ENCODE data around the gene TFF2.

TFF2 gene

GRCh38 chr21:42375966-42376337 is 25.2 kb upstream of the TFF2 start:
- Histone ChIP-seq H3K9me3 (ENCODE audit: low read length) (no peaks in the 10 kb centered on the region), H3K4me2 (ENCODE audit: low read length) (no peak overlapping the region), H3K36me3 (ENCODE audit: insufficient read depth, low read length) (no peaks in the 10 kb centered on the region), H3F3A (ENCODE audit: insufficient read depth, low read length) (no peaks in the 10 kb centered on the region), H3K4me1 (ENCODE audit: insufficient read depth, low read length, severe bottlenecking) (peaks cover 9% of the 10 kb centered on the region), H4K20me1 (ENCODE audit: insufficient read depth, low read length) (no peaks in the 10 kb centered on the region), H3K27me3 (ENCODE audit: insufficient read depth, low read length) (peaks cover 14% of the 10 kb centered on the region; the same call in 1 of the 2 replicates), H3K9me2 (ENCODE audit: low read depth, low read length) (no peaks in the 10 kb centered on the region), H3K4me3 (ENCODE audit: low read depth, low read length, poor library complexity, severe bottlenecking) (no peak overlapping the region), H2AFZ (ENCODE audit: low read length) (no peak overlapping the region), H3K9ac (ENCODE audit: low read length) (no peak overlapping the region), H3K79me2 (ENCODE audit: insufficient read depth, low read length) (no peaks in the 10 kb centered on the region), H3K27ac (ENCODE audit: low read depth, low read length, poor library complexity, severe bottlenecking) (no peak overlapping the region)
- TF ChIP-seq EZH2 (IDR thresholded peaks at IDR 0.05; ENCODE audit: borderline replicate concordance, low read length) (no peak), CTCF (IDR thresholded peaks at IDR 0.05; ENCODE audit: low read length) (no peak)

- no peaks in the 10 kb centered on the region for H3K36me3 ChIP-seq (ENCODE audit: insufficient read depth, low read length)
- no peak overlapping the region for H3K9ac ChIP-seq (ENCODE audit: low read length)
- no peaks in the 10 kb centered on the region for H3F3A ChIP-seq (ENCODE audit: insufficient read depth, low read length)
- H3K27me3 ChIP-seq (ENCODE audit: insufficient read depth, low read length), result peaks cover 11% of the 10 kb centered on the region; the same call in 1 of the 2 replicates
- H3K27ac ChIP-seq (ENCODE audit: low read depth, low read length, poor library complexity, severe bottlenecking), result no peak overlapping the region
- no peak overlapping the region for H3K4me2 ChIP-seq (ENCODE audit: low read length)
- H3K9me2 ChIP-seq (ENCODE audit: low read depth, low read length), result no peaks in the 10 kb centered on the region
- H3K9me3 ChIP-seq (ENCODE audit: low read length), result no peaks in the 10 kb centered on the region
- H2AFZ ChIP-seq (ENCODE audit: low read length), result no peak overlapping the region
- no peak overlapping the region for H3K4me3 ChIP-seq (ENCODE audit: low read depth, low read length, poor library complexity, severe bottlenecking)
- TF ChIP-seq CTCF (IDR thresholded peaks at IDR 0.05; ENCODE audit: low read length) (no peak), EZH2 (IDR thresholded peaks at IDR 0.05; ENCODE audit: borderline replicate concordance, low read length) (no peak)
- H3K4me1 ChIP-seq (ENCODE audit: insufficient read depth, low read length, severe bottlenecking), result peaks cover 9% of the 10 kb centered on the region
- H4K20me1 ChIP-seq (ENCODE audit: insufficient read depth, low read length), result no peaks in the 10 kb centered on the region
- H3K79me2 ChIP-seq (ENCODE audit: insufficient read depth, low read length), result no peaks in the 10 kb centered on the region
These were observed 24.7 kb upstream of the TFF2 start for GRCh38 chr21:42375506-42375905.

DNA sequence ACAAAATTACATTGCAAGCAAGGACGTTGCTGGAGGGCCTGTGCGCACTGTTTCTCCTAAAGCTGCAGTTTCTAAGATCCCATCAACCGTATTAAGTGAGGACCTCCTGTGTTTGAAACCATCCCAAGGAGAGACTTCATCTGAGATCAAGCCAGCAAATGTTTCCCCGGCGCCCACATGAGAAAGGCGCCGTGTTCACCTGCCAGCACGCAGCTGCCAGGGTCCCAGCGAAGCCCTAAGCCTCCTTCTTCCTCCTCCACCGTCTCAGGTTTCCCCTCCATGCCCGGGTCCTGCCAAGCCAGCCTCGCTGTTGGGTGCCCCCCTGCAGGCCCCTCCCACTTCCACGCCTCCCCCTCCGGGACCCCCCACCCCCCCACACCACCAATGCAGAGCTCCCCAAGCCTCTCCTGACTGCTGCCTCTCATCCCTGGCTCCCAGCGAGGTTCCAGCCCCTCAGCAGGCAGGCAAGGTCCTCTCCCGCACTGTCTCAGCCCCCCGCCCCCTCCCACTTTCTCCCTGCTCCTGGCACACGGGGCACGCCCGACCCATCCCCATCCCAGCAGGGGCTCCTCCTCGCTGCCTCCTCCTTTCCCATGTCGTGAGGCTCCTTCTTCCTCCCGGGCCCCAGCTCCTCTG is 24.2 kb upstream of the TFF2 start:
- Histone ChIP-seq H3K36me3 (ENCODE audit: insufficient read depth, low read length) (no peaks in the 10 kb centered on the region), H3K27me3 (ENCODE audit: insufficient read depth, low read length) (peaks cover 11% of the 10 kb centered on the region; the same call in 1 of the 2 replicates), H3K4me1 (ENCODE audit: insufficient read depth, low read length, severe bottlenecking) (peaks cover 8% of the 10 kb centered on the region), H2AFZ (ENCODE audit: low read length) (no peak overlapping the region), H3K9ac (ENCODE audit: low read length) (no peak overlapping the region), H3K9me2 (ENCODE audit: low read depth, low read length) (no peaks in the 10 kb centered on the region), H3F3A (ENCODE audit: insufficient read depth, low read length) (no peaks in the 10 kb centered on the region), H4K20me1 (ENCODE audit: insufficient read depth, low read length) (no peaks in the 10 kb centered on the region), H3K79me2 (ENCODE audit: insufficient read depth, low read length) (no peaks in the 10 kb centered on the region), H3K4me3 (ENCODE audit: low read depth, low read length, poor library complexity, severe bottlenecking) (no peak overlapping the region), H3K27ac (ENCODE audit: low read depth, low read length, poor library complexity, severe bottlenecking) (no peak overlapping the region), H3K9me3 (ENCODE audit: low read length) (no peaks in the 10 kb centered on the region), H3K4me2 (ENCODE audit: low read length) (no peak overlapping the region)
- TF ChIP-seq CTCF (IDR thresholded peaks at IDR 0.05; ENCODE audit: low read length), result no peak
- TF ChIP-seq EZH2 (IDR thresholded peaks at IDR 0.05; ENCODE audit: borderline replicate concordance, low read length), result no peak

All from OCI-LY1 (cell line).